NCI-H1417 (cell line): ENCODE measurements around the gene DOP1A.

Source experiments
- DNase-seq, 3 experiments: peaks; one replicate each; lab custom pipeline; 2025; lab: John Stamatoyannopoulos, UW

The DOP1A gene, protein sequence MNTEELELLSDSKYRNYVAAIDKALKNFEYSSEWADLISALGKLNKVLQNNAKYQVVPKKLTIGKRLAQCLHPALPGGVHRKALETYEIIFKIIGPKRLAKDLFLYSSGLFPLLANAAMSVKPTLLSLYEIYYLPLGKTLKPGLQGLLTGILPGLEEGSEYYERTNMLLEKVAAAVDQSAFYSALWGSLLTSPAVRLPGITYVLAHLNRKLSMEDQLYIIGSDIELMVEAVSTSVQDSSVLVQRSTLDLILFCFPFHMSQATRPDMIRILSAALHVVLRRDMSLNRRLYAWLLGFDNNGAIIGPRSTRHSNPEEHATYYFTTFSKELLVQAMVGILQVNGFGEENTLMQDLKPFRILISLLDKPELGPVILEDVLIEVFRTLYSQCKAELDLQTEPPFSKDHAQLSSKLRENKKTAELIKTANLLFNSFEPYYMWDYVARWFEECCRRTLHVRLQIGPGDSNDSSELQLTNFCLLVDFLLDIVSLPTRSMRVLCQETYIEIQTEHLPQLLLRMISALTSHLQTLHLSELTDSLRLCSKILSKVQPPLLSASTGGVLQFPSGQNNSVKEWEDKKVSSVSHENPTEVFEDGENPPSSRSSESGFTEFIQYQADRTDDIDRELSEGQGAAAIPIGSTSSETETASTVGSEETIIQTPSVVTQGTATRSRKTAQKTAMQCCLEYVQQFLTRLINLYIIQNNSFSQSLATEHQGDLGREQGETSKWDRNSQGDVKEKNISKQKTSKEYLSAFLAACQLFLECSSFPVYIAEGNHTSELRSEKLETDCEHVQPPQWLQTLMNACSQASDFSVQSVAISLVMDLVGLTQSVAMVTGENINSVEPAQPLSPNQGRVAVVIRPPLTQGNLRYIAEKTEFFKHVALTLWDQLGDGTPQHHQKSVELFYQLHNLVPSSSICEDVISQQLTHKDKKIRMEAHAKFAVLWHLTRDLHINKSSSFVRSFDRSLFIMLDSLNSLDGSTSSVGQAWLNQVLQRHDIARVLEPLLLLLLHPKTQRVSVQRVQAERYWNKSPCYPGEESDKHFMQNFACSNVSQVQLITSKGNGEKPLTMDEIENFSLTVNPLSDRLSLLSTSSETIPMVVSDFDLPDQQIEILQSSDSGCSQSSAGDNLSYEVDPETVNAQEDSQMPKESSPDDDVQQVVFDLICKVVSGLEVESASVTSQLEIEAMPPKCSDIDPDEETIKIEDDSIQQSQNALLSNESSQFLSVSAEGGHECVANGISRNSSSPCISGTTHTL (N-terminal part only)

GRCh38 chr6:83067448-83068439 lies at the start of gene DOP1A:
Gene DOP1A (plus strand): TSS chr6:83067671. CDS start chr6:83096978, 29,307 bp downstream.
- DNase-seq = peak; percentile 93 to 97 (median 97)

GRCh38 chr6:83019741-83020140 lies 47.7 kb upstream of the DOP1A start:
- DNase-seq = peak in 2 of 3 experiments; percentile 56 to 82

GRCh38 chr6:83031689-83032088 lies 35.8 kb upstream of the DOP1A start:
- no peak for DNase-seq

- no peak for DNase-seq
Observed at GRCh38 chr6:83038246-83038645, 29.2 kb upstream of the DOP1A start.

GRCh38 chr6:83042467-83043053 lies 24.9 kb upstream of the DOP1A start:
- DNase-seq = peak in 1 of 3 experiments; percentile 33

- no peak for DNase-seq
Observed at GRCh38 chr6:83044091-83044768, 23.2 kb upstream of the DOP1A start.

GRCh38 chr6:83047065-83047754 lies 20.3 kb upstream of the DOP1A start:
- DNase-seq = peak in 2 of 3 experiments; percentile 25 to 40

DNA sequence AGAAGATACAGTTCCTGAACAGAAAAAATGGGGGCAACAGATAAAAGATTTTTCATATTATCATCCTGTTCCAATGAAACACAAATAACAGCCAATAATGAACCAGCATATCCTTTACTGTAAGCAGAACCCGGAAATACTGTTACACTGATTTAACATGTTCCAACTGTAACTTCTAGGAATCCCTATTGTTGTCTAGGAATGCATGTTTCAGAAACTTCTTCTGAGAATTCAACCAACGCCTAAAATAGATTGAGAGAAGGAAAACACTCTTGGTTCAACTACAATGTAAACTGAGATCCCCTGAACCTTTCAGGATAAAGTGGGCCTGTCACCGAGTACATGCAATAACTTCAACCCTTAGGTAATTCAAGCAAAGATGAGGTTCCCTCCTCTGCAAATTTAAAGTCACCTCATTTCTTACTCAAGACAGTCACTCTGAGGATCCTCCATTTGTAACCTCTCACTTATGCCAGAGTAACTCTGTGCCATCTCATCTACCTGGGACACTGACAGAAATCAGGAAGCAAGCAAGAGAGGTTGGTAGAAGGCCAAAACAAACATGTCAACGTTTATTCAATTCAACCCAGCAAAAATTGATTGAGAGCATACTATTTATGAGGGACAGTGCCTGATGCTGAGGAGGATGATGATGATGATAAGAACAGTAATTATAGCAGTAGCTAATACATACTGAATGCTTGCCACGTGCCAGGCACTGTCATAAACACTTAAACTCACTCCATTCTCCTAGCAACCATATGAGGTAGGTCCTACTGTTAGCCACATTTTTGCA lies 15.9 kb upstream of the DOP1A start:
- peak in 1 of 3 experiments; percentile 54 for DNase-seq

DNA sequence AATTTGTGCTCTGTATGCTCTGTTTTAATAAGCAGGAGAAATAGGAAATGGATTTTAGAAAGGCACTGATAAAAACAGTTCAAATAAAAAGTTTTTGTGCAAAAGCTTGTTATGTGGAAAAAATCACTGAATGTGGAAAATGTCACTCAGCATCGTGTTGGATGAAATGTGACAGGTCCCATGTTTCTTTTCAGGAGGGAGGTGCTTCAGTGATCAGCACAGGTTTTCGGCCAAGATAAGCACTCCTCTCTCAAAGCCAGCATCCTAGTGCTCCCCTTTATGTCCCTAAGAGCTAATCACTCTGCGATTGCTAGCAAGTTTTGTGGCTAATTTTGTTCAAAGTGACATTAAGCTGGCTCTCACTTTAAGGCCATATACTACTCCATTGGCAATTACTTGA lies 13.8 kb upstream of the DOP1A start:
- DNase-seq = no peak

GRCh38 chr6:83055366-83055964 lies 12.0 kb upstream of the DOP1A start:
- DNase-seq = peak; percentile 27 to 62 (median 32)

DNA sequence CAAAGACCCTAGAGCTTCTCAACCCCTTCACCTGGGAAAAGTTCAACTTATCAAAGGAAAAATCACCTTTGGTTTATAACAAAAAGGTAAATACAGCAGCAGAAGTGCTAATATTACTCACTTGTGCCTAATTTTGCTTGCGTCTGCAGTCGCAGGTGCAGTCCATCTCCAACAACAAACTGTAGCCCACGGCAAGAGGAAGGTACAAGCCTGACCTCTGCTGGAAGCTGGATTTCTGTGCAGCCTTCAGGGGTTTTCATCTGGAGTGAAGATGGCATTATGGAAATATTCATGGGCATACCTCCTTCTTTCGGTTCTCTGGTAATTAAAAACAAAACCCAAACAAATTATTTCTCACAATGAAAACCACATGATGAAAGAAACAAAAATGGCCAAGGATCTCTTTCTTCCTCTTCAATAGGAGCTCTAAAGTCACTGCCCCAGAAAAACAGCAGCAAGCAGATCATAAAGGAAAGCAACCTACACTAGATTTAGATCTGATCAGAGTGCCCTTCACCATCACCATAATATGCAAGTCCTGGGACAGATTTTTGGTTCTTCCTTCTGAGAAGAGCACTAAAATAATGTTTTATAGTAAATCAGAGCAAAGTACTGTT lies 9.7 kb upstream of the DOP1A start:
- DNase-seq = peak; percentile 20 to 78 (median 58)

GRCh38 chr6:83061190-83061589 lies 6.3 kb upstream of the DOP1A start:
- DNase-seq = no peak

DNA sequence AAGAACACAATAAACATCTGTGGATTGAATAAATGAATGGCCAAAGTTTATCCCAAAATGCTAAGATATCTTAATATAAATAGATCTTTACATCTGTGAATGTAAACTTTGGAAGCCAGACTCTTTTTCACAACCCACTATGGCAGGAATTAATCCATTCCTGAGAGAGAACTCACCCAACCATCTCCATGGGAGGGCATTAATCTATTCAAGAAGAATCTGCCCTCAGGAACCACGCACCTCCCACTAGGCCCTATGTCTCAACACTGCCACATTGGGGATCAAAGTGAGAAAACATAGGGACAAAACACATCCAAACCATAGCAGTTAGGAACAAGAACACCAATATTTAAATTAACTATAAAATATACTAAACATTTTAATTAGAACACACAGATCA lies 5.2 kb upstream of the DOP1A start:
- DNase-seq = no peak

DNA sequence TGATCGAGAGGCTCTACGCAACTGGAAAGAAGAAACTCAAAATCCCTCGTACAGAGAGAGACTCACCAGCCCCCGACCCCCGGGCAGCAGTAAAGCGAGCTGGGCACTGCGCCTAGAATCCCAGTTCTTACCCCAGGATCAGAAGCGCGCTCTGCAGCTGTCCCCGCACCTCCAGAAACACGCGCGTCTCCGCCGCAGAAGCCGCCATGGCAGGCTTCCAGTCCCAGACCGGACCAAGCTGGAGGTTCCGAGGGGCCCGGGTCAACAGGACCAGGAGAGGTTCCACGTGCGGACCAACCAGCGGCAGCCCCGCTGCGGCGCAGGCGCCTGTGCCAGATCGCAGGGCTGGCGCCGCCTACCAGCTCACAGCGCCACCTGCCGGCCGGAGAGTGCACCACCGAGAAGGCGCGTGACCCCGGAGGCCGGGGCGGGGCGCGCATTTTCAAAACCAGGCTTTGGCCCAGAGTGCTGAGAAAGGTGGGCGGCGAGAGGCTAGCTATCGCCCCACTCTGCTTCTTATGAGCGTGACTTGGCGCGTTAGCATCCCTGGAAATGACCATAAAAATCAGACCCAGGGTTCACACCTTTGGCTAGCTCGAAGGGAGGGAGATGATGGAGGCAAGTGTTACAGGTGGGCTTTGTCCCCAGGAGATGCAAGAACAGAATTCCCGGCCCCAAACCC lies 1.8 kb upstream of the DOP1A start, which contains the start of gene UBE3D:
Gene UBE3D (minus strand): TSS at position 331 of the 682 bp plus-strand sequence. CDS start 123 bp downstream, at position 208.
- DNase-seq = peak; percentile 82 to 92 (median 89)

GRCh38 chr6:83068616-83069015 lies 1.1 kb downstream of the DOP1A start:
- DNase-seq = peak in 1 of 3 experiments; percentile 47

DNA sequence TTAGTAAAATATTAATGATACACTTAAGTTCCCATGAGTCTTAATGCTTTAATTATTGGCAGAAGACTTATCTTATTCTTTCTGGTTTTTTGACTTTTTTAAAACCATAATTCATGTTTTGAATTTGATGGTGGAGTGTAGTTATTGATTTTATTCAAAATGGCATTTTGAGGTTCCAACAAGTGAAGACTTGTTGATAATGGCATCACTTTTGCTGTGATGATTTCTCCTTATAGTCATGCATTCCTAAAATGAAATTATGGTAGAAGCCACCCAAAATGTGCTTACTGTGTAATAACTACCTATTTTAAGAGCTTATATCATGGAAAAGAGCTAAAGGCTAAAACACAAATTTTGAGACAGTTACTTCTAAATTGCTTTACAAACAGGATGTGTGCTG lies 2.2 kb downstream of the DOP1A start:
- DNase-seq = no peak

GRCh38 chr6:83071023-83071422 lies 3.6 kb downstream of the DOP1A start:
- DNase-seq = no peak
